GM12891 (cell line): ENCODE results near the gene CNTN4.

ENCODE experiments used
- POLR2A ChIP-seq: IDR thresholded peaks from 2 replicates; pipeline ENCODE4 v1.6.1; 2011; ENCODE audit warnings: low read depth, low read length, control low read depth
- POLR2AphosphoS5 ChIP-seq: IDR thresholded peaks from 2 replicates; pipeline ENCODE4 v1.6.1; 2011; ENCODE audit warnings: low read depth, low read length, control low read depth
- POU2F2 ChIP-seq: IDR thresholded peaks from 2 replicates; pipeline ENCODE4 v1.6.1; 2011; ENCODE audit warnings: low read depth, mild to moderate bottlenecking, control low read depth, low read length, moderate library complexity
- SPI1 ChIP-seq: IDR thresholded peaks from 2 replicates; pipeline ENCODE4 v1.6.1; 2011; ENCODE audit warnings: low read depth, low read length, control low read depth
- TAF1 ChIP-seq: IDR thresholded peaks from 2 replicates; pipeline ENCODE4 v1.6.1; 2011; ENCODE audit warnings: low read depth, low read length, control low read depth

- TF ChIP-seq POLR2A (no peak), TAF1 (no peak), POLR2AphosphoS5 (no peak), SPI1 (no peak), POU2F2 (no peak)
These were observed 695.3 kb downstream of the CNTN4 start for GRCh38 chr3:2793987-2794386.
